Stimulated activated CD4-positive, alpha-beta T cell treated with anti-CD3 and anti-CD28 coated beads, Interleukin-15, amount 100 ng/mL, for 48 hours (primary cell): ENCODE measurements around the gene PPT1.

ENCODE experiments used
- DNase-seq, 2 donors: peaks; one replicate each; pipeline ENCODE4 v3.0.0-alpha.2; 2020; ENCODE audit warnings: low read depth in 2 of 2

Gene PPT1

DNA sequence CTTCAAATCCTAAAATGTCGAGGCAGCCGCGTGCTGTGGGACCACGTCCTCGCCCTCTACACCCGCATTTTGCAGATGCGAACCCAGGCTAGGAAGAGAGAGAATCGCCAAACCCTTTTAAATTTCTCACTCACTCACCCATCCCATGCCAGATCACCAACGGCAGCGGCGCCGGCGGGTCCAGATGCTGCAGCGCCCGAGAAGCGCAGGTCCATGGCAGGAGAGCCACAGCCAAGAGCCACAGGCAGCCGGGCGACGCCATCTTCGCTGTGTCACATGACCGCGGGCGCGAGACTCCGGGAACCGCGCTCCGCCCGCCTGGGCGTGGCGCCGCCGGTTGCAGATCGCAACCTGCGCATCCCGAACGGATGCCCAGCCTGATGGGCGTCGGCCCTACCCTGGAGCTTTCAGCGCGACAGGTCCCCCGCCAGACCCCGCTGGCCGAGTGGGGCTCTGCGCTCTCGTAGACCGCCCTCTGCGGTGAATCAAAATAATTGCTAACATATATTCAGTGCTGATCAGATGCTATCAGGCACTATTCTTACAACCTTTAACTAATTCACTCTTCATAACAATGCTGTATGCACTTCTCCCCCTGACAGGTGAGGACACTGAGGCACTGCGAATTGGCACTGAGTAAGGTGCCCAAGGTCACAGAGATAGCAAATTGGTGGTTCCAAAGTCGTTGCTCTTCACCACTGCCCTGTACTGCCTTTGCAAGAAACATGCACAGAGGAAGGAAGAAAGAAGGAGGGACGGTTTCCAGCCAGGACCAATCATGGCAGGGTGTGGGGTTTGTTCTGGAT is at the start of gene PPT1:
Gene PPT1, minus strand, starts transcription at position 276 of the 806 bp plus-strand sequence. Its CDS starts 14 bp downstream, at position 262.
- DNase-seq: peak; percentile 52 to 73

- peak; percentile 12 to 45 for DNase-seq
These were observed 47.0 kb upstream of the PPT1 start for GRCh38 chr1:40143891-40144575.

- no peak for DNase-seq
These were observed 45.0 kb upstream of the PPT1 start for GRCh38 chr1:40141878-40142535.

DNA sequence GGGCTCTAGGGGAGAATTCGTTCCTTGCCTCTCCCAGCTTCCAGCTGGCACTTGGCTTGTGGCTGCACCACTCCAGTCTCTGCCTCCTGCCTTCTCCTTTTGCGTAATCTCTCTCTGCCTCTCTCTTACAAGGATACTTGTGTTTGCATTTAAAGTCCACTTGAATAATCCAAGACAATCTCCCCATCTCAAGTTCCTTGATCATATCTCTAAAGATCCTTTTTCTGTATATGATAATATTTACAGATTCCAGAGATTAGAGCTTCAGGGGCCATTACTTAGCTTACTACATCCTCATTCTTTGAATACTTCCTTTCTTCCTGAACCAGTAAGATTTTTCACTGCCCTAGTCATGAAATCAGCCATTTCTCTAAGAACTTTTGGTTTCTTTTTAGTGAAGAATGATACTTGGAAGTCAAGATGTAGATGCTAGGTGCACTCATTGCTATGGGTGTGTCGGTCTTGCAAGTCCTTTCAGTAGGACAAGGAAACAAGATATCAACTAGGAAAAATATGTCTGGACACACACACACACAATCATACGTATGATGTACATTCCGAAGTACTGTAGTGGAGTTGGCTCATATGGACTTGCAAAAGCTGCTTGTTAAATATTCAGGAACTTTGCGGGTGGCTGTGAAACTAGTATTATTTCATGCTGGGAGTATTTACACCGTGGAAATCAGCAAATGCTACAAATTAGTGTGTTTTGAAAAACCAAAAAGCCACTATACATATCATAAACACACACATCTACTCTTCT is 43.3 kb upstream of the PPT1 start:
- no peak for DNase-seq

- no peak for DNase-seq
These were observed 36.8 kb upstream of the PPT1 start for GRCh38 chr1:40133839-40134238.

DNA sequence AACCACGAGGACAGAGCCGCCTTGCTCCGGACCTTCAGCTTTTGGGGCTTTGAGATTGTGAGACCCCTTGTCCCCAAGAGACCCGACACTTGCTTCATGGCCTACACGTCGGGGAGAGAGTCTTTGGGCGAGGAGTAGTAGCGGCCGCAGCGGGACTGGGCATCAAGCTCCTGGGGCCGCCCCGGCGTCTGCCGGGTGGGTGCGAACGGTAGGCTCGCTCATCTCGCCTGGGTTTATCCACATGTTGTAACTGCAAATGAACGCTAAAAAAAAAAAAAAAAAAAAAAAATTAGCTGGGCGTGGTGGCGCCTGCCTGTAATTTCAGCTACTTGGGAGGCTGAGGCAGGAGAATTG is 36.2 kb upstream of the PPT1 start:
- DNase-seq: no peak

DNA sequence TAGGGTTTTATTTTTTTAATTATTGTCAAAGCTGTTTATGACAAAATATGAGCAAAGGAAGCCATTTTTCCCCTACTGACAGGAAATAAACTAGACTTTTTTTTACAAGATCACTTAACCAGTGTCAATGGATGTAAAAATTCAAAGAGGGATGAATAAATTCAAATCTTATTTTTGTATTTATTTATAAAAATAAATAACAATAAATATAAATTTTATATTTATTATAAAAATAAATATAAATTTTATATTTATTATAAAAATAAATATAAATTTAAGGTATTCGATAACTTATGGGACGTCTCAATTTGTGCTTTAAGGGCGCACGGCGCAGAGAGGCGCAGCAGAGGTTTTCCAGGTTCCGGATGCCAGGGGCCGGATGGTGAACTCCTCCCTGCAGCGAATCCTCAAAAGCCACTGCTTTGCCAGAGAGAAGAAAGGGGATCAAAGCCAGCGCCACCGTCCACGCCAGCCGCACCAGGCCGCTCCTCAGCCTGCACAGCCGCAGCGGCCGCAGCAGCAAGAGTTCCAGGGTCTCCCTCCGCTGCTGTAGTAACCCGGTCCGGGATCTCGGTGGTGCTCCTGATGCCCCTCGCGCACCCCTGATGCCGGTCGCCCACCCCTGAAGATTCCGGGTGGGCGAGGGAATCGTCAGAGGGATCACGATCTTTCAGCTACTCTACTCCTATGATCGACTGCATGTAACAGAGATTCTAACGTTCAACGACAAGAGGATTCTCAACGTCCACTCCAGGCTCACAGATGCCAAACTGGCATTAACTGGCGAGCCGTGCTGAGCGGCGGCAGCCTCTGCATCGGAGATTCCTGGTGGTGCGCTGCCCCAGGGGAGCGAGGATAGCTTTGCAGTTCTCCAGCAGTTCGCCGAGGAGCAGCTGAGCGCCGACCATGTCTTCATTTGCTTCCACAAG is 35.6 kb upstream of the PPT1 start:
- DNase-seq: no peak

DNA sequence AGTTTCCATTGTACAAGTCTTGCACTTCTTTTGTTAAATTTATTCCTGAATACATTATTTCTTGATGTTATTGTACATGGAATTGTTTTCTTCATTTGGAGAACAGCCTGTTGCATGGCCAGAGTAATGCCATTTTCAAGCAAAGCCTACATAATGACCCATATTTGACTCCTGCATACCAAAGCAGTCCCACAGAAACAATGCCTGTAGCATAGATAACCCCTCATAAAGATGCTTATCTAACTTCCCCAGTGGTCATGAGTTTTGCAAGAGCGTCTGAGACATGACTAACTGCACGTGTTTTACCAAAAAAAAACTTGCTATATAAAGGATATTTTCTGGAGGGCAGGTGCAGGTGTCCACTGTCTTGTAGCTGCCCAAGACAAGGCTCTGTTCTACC is 33.8 kb upstream of the PPT1 start:
- no peak for DNase-seq

DNA sequence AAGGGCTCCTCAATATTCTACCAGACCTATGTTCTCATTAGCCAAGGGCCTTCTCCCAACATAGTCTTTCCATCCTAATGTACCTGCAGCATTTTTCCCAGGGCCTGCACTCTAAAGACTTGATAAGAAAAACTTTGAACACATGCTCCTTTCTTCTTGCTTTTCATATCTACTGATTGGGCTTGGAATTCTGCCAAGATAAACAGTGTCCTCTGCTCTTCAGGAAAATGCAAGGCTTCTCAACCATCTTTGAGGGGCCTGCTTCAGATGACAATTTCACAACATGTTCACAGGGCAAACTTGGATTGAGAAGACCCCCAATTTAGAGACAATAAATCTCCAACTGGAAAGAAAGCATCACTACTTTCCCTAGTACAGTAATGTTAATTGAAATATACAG is 25.8 kb upstream of the PPT1 start:
- no peak for DNase-seq

DNA sequence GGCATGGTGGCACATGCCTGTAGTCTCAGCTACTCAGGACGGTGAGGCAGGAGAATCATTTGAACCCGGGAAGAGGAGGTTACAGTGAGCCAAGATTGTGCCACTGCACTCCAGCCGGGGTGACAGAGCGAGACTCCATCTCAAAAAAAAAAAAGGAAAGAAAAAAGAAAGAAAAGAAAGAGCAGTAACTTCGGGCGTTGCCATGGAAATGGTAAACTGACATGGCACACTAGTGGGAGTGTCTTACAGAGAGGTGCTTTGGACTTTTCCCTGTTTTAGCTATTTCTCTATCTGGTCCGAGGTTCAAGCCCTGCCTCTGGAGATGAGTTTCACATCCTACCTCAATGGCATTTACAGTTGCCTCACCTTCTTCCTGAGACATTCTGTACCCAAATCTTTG is 23.1 kb upstream of the PPT1 start:
- no peak for DNase-seq

- no peak for DNase-seq
These were observed 17.3 kb upstream of the PPT1 start for GRCh38 chr1:40114400-40114799.

DNA sequence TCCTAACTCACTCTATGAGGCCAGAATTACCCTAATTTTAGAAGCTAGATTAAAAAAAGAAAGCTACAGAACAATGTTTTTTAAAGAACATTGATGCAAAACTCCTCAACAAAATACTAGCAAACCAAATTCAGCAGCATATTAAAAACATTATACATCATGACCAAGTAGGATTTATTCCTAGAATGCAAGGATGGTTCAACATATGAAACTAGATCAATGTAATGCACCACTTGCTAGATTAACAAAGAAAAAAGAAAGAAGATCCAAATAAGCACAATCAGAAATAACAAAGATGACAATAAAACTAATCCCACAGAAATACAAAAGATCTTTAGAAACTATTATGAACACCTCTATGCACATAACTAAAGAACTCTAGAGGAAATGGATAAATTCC is 13.3 kb upstream of the PPT1 start:
- no peak for DNase-seq

DNA sequence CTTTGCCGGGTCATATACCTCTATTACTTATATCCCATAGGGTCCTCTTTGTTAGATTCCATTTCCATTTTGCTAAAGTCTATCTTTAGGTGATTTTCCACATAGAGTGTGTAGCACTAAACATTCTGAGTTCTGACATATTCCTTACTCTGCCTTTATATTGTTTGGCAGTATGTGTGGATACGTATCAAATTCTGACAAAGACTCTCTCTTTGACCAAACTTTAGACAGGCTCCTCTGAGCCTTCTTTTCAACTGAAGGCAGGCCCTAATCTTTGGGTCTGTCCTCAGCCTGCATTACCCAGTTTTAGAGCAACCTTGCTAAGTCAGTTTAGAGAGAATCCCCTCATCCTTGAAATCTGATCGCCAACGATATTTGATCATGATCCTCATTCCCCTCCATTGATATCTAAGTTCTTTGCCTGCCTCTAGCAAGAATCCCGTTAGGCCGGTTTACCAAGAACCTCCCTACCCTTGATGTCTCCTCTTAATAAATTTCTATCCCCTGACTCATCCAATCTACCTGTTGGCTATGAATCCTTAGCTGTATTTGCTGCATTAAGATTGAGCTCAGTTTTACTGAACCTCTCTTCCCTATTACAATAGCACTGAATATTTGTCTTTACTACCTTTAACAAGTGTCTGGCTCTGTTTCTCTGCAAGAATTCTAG is 10.4 kb upstream of the PPT1 start:
- DNase-seq: no peak

DNA sequence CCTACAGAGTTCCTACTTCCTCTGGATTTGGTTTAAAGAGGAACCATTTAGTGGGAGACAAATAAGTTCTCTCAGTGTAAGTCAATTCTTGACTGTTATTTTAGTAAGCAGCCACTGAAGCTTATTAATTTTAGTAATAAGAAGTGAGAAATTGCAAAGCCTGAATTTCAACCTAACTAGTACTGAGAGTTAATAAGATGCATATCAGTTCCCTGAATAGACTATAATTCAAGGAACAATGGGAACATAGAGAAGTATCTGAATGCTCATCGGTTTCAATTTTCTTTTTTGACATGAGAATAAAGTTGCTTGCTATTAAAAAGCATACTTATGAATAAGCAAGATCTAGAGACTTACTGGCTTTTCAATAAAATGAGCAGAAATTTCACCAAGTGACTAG is 8.0 kb upstream of the PPT1 start:
- no peak for DNase-seq

DNA sequence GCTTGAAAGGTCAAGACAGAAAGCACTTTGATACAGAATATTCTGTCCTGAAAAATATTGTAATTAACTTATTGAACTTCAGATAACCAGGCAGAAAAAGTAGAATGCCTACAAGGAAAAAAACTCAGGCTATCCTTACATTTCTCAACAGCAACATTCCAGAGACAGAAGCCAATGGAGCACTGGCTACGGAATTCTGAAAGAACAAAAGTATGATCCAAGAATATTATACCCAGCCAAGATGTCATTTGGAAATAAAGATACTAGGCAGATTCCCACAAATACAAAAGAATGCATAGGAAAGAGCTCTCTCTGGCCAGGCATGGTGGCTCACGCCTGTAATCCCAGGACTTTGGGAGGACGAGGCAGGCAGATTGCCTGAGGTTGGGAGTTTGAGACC is 5.8 kb upstream of the PPT1 start:
- DNase-seq: no peak

DNA sequence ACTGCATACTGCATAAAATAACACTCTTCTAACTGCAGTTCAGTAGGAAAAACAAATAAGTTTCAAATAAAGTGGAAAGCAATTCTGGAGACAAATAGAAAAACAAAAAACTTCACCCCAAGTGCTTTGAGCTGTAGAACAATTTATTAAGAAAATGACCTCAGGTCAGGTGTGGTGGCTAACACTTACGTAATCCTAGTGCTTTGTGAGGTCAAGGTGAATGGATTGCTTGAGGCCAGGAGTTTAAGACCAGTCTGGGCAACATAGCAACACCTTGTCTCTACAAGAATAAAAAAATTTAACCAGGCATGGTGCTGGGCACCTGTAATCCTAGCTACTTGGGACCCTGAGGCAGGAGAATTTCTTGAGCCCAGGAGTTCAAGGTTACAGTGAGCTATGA is 5.0 kb upstream of the PPT1 start:
- DNase-seq: no peak

DNA sequence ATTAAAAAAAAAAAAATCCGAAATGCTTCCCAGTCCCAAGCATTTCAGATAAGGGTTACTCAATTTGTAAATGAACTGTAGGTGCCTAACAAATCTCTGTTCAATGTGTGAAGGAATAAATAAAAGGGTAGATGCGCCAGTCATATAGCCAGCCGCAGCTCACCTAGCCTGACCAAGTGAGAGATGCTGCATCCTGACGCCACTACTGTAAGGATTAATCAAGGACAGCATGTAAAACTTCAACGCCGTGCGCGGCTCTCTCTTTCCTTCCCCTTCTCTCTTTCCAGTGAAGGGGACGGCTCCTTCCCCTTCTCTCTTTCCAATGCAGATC is 441 bp downstream of the PPT1 start:
- no peak for DNase-seq

GRCh38 chr1:40095806-40096205 is 1.2 kb downstream of the PPT1 start:
- DNase-seq: no peak

DNA sequence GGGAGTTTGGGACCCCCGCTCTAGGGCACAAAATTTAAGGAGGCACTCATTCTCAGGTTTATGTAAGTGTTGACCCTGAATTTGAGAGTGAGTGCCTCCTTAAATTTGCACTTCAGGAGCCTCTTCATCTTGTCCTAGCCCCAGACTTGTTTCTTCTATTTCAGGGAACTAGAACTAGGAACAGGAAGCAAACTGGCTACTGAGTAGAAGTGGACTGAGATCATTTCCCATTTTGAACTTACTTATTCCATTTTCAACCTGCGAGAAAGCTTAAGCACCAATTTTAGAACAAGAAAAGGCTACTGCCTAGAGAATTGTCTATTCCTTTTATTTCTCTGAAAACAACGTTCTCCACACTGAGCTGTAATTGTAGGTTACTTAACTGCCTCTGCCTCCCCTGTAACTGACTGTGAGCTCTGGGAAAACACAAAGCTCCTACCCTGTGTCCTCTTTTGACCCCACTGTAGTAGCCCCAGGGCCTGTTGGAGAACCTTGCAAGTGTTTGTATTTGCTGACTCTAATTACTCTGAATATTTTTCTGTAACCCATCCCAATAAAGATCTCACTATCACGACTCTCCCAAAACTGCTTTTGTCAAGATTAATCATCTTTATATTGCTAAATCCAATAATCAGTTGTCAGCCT is 2.5 kb downstream of the PPT1 start:
- no peak for DNase-seq
